GM19438 (cell line): Measurements from ENCODE around the gene PARP3.

Experiments
- ATAC-seq: cut with Tn5 transposase; IDR thresholded peaks from one replicate; pipeline ENCODE4 v1.9.1; 2021; ENCODE audit warnings: low read depth; ENCODE audit not compliant: unreplicated experiment

Gene PARP3

GRCh38 chr3:51947215-51947900 is 5.2 kb downstream of the PARP3 start:
- ATAC-seq = no peak

GRCh38 chr3:51948016-51948580 is 5.9 kb downstream of the PARP3 start:
- ATAC-seq = no peak

- no peak for ATAC-seq
Observed at GRCh38 chr3:51949121-51949520, 7.0 kb downstream of the PARP3 start.

- ATAC-seq = no peak
Observed at GRCh38 chr3:51950899-51951298, 8.7 kb downstream of the PARP3 start.

DNA sequence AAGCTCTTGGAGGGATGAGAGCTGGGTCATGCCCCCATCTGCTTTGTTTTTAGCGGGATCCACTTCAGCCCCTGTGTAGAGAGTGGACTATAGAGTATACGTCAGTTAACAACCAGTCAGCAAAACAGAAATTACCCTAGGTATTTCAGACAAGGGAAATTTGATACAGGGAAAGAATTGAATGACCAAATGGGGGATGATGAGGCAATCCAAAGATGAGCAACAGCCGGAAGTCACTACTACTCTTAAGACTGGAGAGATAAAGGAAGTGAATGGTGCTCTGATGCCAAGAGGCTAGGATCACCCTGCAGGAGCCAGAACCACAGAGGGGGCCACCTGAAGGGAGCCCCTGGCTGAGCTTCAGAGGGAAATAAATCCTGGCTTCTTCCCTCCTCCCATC is 11.3 kb downstream of the PARP3 start:
- no peak for ATAC-seq

DNA sequence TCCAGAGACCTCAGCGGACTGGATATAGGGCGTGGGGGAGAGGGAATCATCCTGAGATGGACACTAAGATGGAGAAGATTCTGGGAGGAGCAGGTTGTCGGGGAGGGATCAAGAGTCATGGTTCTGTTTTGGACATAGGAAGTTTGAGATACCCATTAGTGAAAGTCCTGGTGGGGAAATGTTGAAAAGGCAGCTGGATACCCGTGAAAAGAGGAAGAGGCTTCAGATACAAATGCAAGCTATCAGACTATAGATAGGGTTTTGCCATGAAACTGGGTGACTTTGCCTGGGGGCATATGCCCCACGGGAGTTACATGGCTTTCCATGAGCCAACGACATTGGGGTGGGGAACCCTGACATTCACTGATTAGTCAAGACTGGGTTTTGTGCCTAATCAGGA is 11.9 kb downstream of the PARP3 start:
- no peak for ATAC-seq

DNA sequence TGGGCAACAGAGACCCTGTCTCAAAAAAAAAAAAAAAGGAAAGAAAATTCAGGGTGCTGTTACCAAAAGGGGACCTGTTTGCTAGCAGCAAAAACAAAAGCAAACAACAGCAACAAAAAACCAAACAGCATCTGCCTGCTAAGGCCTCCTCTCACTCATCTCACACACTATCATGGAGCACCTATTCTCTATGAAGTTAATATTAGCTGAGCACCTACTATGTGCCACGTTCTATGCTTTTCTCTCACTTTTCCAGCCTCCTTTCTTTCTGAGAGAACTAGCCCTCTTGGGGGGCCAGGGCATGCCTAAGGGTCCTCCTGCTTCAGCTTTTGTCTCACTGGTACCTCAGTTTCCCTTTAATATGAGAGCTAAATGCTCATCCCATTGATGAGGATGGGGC is 12.6 kb downstream of the PARP3 start:
- no peak for ATAC-seq

DNA sequence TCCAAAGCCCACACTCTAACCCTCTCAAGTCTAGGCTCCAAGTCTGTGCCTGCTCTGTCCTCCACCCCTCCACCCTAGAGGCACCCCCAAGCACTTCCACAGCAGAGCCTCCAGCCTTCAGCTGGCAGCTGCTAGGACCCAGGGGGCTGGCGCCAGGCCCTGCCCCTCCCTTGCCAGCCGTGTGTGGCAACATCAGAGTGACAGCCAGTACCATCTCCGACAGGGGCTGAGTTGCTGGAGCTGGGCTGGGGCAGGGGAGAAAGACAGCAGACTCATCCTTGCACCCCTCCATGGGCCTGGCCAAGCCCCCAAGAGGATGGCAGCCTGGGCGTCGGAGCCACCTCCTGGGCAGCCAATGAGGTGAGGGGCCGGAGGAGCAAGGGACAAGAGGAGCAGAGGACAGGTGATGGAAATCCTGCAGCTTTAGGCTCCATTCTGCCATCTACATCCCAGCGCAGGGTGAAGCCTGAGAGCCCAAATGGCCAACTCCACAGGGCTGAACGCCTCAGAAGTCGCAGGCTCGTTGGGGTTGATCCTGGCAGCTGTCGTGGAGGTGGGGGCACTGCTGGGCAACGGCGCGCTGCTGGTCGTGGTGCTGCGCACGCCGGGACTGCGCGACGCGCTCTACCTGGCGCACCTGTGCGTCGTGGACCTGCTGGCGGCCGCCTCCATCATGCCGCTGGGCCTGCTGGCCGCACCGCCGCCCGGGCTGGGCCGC is 13.2 kb downstream of the PARP3 start, which contains the start of gene GPR62:
Gene GPR62 (plus strand): TSS at position 207 of the 718 bp plus-strand sequence. CDS start 272 bp downstream, at position 479.
- no peak for ATAC-seq

GRCh38 chr3:51955893-51956770 is 14.0 kb downstream of the PARP3 start:
- no peak for ATAC-seq

- no peak for ATAC-seq
Observed at GRCh38 chr3:51957520-51958205, 15.5 kb downstream of the PARP3 start.

- ATAC-seq = no peak
Observed at GRCh38 chr3:51958603-51959521, 16.7 kb downstream of the PARP3 start.

- ATAC-seq = no peak
Observed at GRCh38 chr3:51959651-51960050, 17.5 kb downstream of the PARP3 start.

DNA sequence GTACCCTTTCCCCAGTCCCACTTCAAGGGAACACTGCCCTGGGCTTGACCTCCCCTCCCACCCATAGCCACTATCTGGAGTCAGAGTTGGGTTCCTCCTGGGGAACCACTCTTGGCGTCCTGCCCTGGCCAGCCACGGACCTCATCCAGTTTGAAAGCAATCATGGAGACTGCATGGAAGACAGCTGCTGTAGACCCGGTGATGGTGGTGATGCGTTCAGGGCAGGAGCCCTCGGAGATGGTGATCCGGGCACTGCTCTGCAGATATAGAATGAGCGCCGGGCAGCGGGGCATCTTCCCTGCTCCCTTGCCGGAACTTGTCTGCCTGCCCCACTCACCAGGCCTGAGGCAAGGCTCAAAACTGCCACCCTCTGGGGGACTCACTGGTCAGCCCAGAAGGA is 18.2 kb downstream of the PARP3 start:
- no peak for ATAC-seq

GRCh38 chr3:51961011-51961410 is 18.8 kb downstream of the PARP3 start:
- ATAC-seq = no peak

- ATAC-seq = no peak
Observed at GRCh38 chr3:51961602-51962569, 19.7 kb downstream of the PARP3 start.

DNA sequence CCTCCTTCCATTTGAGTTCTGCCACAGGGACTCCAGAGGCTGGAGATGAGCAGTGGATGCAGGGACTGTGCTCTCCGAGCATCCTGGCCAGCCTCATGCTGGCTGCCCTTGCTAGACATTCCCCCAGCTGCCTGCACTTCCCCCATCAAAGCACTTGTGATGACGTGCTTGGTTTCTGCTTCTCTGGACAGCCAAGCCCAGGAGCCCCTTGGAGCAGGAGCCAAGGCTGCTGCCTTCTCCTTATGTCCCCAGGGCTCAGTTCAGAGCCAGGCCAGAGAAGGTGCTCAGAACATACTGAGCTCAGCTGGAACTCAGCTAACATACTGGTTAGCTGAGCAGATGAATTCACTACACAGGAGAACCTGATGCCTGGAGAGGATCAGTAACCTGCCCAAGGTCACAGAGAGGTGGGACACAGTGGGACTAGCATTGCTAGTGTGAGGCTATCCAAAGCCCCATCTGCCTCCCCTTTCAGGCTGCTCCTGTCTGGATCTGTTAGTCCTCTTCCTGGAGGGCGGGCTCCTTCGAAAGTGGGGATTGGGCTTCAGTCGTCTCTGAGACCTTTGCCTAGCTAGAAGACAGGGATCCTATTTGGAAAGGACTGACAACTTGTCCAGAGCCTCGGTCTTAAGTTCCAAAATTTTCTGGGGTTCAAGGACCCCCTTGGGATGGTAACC is 20.8 kb downstream of the PARP3 start:
- no peak for ATAC-seq

DNA sequence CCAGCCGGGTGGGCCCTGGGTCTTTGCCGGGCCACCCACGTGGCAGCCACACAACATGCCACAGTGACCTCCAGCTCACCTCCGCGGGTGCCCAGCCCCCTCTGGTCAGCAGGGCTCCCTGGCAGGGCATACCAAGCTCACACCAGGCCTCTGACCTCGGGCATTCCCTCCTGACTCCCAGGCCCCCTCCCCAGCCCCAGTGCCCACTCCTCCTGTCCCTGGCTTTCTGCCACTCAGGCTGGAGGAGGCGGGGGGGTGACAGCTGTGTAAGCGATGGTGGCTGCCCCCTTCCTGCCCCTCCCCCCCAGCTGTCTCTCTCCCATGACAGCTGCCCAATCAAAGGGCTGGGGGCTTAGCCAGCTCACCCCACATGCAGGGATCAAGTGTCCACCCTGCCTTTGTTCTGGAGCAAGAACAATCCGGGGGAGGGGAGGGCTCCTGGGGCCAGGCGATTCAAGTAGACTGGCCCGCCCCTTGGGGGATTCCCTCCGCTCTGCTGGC is 21.8 kb downstream of the PARP3 start:
- ATAC-seq = no peak
